Uterus (tissue), 2 donors: ENCODE data around the gene TTC34.

Experiments
- POLR2A ChIP-seq, 2 donors: fragments of 450-650 bp; IDR thresholded peaks; one replicate each; pipeline ENCODE4 v1.6.1; 2016; ENCODE audit warnings: antibody characterized with exemption in 2 of 2, mild to moderate bottlenecking in 1 of 2, moderate library complexity in 1 of 2
- TF ChIP-seq, protein P1 (sequence below), 4 experiments: fragments of 200-600 bp in 2 of 4; fragments of 450-650 bp in 2 of 4; sonication (generic) in 2 of 4; IDR thresholded peaks; one replicate each; pipeline ENCODE4 v1.5.1; 2016 to 2019; ENCODE audit warnings: antibody characterized with exemption in 4 of 4, mild to moderate bottlenecking in 2 of 4, moderate library complexity in 1 of 4

DNA sequence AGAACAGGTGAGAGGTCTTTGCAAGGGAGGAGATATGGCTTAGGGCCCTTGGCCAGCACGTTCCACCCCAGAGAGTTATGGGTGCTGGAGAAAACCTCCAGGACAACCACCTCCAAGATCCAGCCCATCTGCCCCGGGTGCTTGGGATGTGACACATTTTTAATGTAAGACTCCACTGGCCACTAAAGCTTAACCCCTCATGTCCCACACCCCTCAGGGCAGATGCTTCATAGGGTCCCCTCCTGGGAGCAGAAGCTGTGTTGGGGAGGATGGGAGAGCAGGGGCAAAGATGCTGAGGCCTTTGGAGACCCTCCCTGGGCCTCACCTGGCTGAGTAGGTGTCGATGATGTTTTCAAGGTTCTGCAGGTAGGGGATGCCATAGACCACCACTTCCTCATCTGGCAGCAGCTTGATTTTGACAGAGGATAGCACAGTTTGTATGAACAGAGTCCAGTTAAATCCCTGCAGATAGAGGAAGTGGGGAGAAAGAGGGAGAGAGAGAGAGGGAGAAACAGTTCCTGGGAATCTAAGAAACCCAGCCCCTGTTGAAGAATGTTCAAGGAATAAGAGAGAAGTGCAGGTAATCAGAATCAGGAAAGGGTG, 203.1 kb downstream of the TTC34 start:
- TF ChIP-seq, protein P1, sequence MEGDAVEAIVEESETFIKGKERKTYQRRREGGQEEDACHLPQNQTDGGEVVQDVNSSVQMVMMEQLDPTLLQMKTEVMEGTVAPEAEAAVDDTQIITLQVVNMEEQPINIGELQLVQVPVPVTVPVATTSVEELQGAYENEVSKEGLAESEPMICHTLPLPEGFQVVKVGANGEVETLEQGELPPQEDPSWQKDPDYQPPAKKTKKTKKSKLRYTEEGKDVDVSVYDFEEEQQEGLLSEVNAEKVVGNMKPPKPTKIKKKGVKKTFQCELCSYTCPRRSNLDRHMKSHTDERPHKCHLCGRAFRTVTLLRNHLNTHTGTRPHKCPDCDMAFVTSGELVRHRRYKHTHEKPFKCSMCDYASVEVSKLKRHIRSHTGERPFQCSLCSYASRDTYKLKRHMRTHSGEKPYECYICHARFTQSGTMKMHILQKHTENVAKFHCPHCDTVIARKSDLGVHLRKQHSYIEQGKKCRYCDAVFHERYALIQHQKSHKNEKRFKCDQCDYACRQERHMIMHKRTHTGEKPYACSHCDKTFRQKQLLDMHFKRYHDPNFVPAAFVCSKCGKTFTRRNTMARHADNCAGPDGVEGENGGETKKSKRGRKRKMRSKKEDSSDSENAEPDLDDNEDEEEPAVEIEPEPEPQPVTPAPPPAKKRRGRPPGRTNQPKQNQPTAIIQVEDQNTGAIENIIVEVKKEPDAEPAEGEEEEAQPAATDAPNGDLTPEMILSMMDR (IDR thresholded peaks at IDR 0.05) = no peak
- no peak for TF ChIP-seq POLR2A (IDR thresholded peaks at IDR 0.05)
